DOHH2 (cell line): ENCODE results near the gene C4BPB.

ENCODE experiments used
- H3F3A ChIP-seq: fragments of 200-600 bp; sonication (generic), shearing (Covaris generic); 2 replicates; pipeline ENCODE4 v1.6.0; 2016; ENCODE audit warnings: antibody characterized with exemption, mild to moderate bottlenecking; ENCODE audit not compliant: control insufficient read depth, insufficient read depth
- H3K27ac ChIP-seq: fragments of 200-600 bp; sonication (generic); 2 replicates; pipeline ENCODE4 v1.5.1; 2014; ENCODE audit warnings: low read depth, mild to moderate bottlenecking, low read length, moderate library complexity
- H3K27me3 ChIP-seq: fragments of 200-600 bp; sonication (generic); 2 replicates; pipeline ENCODE4 v1.6.1; 2014; ENCODE audit warnings: mild to moderate bottlenecking, low read length, mixed read lengths; ENCODE audit not compliant: control insufficient read depth
- H3K36me3 ChIP-seq: fragments of 200-600 bp; sonication (generic); 2 replicates; pipeline ENCODE4 v1.6.1; 2014; ENCODE audit warnings: mild to moderate bottlenecking, low read length, moderate library complexity, mixed read lengths; ENCODE audit not compliant: control insufficient read depth
- H3K4me1 ChIP-seq: fragments of 200-600 bp; sonication (generic); 2 replicates; pipeline ENCODE4 v1.6.1; 2014; ENCODE audit warnings: mild to moderate bottlenecking, low read length, mixed read lengths; ENCODE audit not compliant: control insufficient read depth
- H3K4me2 ChIP-seq: fragments of 200-600 bp; sonication (generic); 2 replicates; pipeline ENCODE4 v1.6.0; 2014; ENCODE audit warnings: mild to moderate bottlenecking, low read length, moderate library complexity
- H3K4me3 ChIP-seq: fragments of 200-600 bp; sonication (generic); 2 replicates; pipeline ENCODE4 v1.5.1; 2014; ENCODE audit warnings: mild to moderate bottlenecking, low read length, mixed read lengths
- H3K79me2 ChIP-seq: fragments of 200-600 bp; sonication (generic); 2 replicates; pipeline ENCODE4 v1.6.1; 2014; ENCODE audit warnings: mild to moderate bottlenecking, low read length, mixed read lengths; ENCODE audit not compliant: control insufficient read depth
- H3K9me2 ChIP-seq: fragments of 200-600 bp; sonication (generic); replicated peaks from 2 replicates; pipeline ENCODE4 v1.6.1; 2014; ENCODE audit warnings: mild to moderate bottlenecking, low read length, mixed read lengths; ENCODE audit not compliant: control insufficient read depth
- H3K9me3 ChIP-seq: fragments of 200-600 bp; sonication (generic); 2 replicates; pipeline ENCODE4 v1.6.1; 2014; ENCODE audit warnings: antibody characterized with exemption, low read length, mixed read lengths; ENCODE audit not compliant: control insufficient read depth, insufficient read depth
- H4K20me1 ChIP-seq: fragments of 200-600 bp; sonication (generic); 2 replicates; pipeline ENCODE4 v1.6.0; 2014; ENCODE audit warnings: low read depth, mild to moderate bottlenecking, antibody characterized with exemption, low read length, moderate library complexity; ENCODE audit not compliant: control insufficient read depth, insufficient read depth
- CTCF ChIP-seq: fragments of 200-600 bp; sonication (generic); IDR thresholded peaks from one replicate; pipeline ENCODE4 v1.5.1; 2014; ENCODE audit warnings: antibody characterized with exemption, mild to moderate bottlenecking, low read depth, low read length; ENCODE audit not compliant: poor library complexity, severe bottlenecking
- EZH2phosphoT487 ChIP-seq: fragments of 200-600 bp; sonication (generic); IDR thresholded peaks from 2 replicates; pipeline ENCODE4 v1.6.1; 2017; ENCODE audit warnings: borderline replicate concordance, mild to moderate bottlenecking, antibody characterized with exemption, low read length, moderate library complexity, mixed read lengths

The C4BPB gene

GRCh38 chr1:207054491-207054890 is 34.2 kb upstream of the C4BPB start:
- Histone ChIP-seq H3K79me2 (peaks cover 12% of the 10 kb centered on the region), H3K27me3 (peaks cover 41% of the 10 kb centered on the region), H4K20me1 (no peaks in the 10 kb centered on the region), H3F3A (peaks cover 4% of the 10 kb centered on the region; the same call in 1 of the 2 replicates), H3K4me3 (no peak overlapping the region), H3K9me2 (no peaks in the 10 kb centered on the region), H3K4me1 (peaks cover 15% of the 10 kb centered on the region), H3K4me2 (no peak overlapping the region), H3K27ac (no peak overlapping the region), H3K36me3 (peaks cover 4% of the 10 kb centered on the region), H3K9me3 (peaks cover 4% of the 10 kb centered on the region; the same call in 1 of the 2 replicates)
- TF ChIP-seq CTCF (no peak), EZH2phosphoT487 (no peak)

GRCh38 chr1:207055386-207056001 is 33.2 kb upstream of the C4BPB start:
- TF ChIP-seq CTCF (no peak), EZH2phosphoT487 (no peak)

GRCh38 chr1:207056673-207057072 is 32.0 kb upstream of the C4BPB start:
- H3K9me3 ChIP-seq = no peaks in the 10 kb centered on the region
- no peak overlapping the region for H3K4me3 ChIP-seq
- H3F3A ChIP-seq = peaks cover 3% of the 10 kb centered on the region; the same call in 1 of the 2 replicates
- no peaks in the 10 kb centered on the region for H4K20me1 ChIP-seq
- H3K27ac ChIP-seq = no peak overlapping the region
- H3K4me1 ChIP-seq = peaks cover 6% of the 10 kb centered on the region
- no peak for TF ChIP-seq CTCF
- no peak for TF ChIP-seq EZH2phosphoT487
- H3K79me2 ChIP-seq = no peaks in the 10 kb centered on the region
- no peaks in the 10 kb centered on the region for H3K9me2 ChIP-seq
- no peaks in the 10 kb centered on the region for H3K36me3 ChIP-seq
- H3K4me2 ChIP-seq = no peak overlapping the region
- peaks cover 23% of the 10 kb centered on the region for H3K27me3 ChIP-seq

More at GRCh38 chr1:207055386-207056001, 33.2 kb upstream of the C4BPB start:
- Histone ChIP-seq H3F3A (peaks cover 4% of the 10 kb centered on the region; the same call in 1 of the 2 replicates), H3K27ac (no peak overlapping the region), H3K79me2 (peaks cover 2% of the 10 kb centered on the region), H3K27me3 (peaks cover 35% of the 10 kb centered on the region), H3K4me2 (no peak overlapping the region), H3K9me3 (peaks cover 4% of the 10 kb centered on the region; the same call in 1 of the 2 replicates), H3K4me3 (no peak overlapping the region), H3K4me1 (peaks cover 13% of the 10 kb centered on the region), H3K36me3 (peaks cover 2% of the 10 kb centered on the region; the same call in 1 of the 2 replicates), H3K9me2 (no peaks in the 10 kb centered on the region), H4K20me1 (no peaks in the 10 kb centered on the region)
